Common myeloid progenitor, CD34-positive (primary cell): ENCODE data around the gene ZNF554. TPM values are rescaled to one million over a fixed set of nuclear protein-coding genes. Genes with fewer than 3 reads are reported as not detected.

ENCODE experiments used
- CTCF ChIA-PET: fragments of 350-600 bp; sonication (Branson Sonifier 250); formaldehyde crosslinking; loops from one replicate; lab custom pipeline; 2021; ENCODE audit warnings: antibody characterized with exemption; lab: Charles Lee
- POLR2A ChIA-PET: fragments of 350-600 bp; sonication (Branson Sonifier 250); formaldehyde crosslinking; loops from one replicate; lab custom pipeline; 2021; ENCODE audit warnings: antibody characterized with exemption; lab: Charles Lee
- DNase-seq, 3 donors: peaks; one replicate each; pipeline versions ENCODE4 v3.0.0 to v3.0.0-alpha.2; 2013
- H3K27ac ChIP-seq, 2 experiments: 1 replicate in 1 of 2; 2 replicates in 1 of 2; pipeline ENCODE4 v1.7.0; 2013; ENCODE audit warnings: inconsistent platforms in 2 of 2, low read length in 2 of 2, mild to moderate bottlenecking in 2 of 2, low read depth in 1 of 2, moderate library complexity in 1 of 2; ENCODE audit not compliant: severe bottlenecking in 2 of 2, insufficient read depth in 1 of 2, poor library complexity in 1 of 2
- H3K27me3 ChIP-seq, 5 experiments: replicated peaks in 2 of 5; 1 replicate in 3 of 5; 2 replicates in 2 of 5; pipeline versions ENCODE4 v1.6.1 to v1.7.0; 2013; ENCODE audit warnings: low read length in 4 of 5, mild to moderate bottlenecking in 2 of 5, moderate library complexity in 2 of 5, inconsistent platforms in 1 of 5; ENCODE audit not compliant: insufficient read depth in 5 of 5, control insufficient read depth in 4 of 5
- H3K36me3 ChIP-seq, 4 experiments: 1 replicate in 2 of 4; 2 replicates in 2 of 4; pipeline versions ENCODE4 v1.6.1 to v1.7.0; 2013; ENCODE audit warnings: low read length in 3 of 4, control low read depth in 1 of 4, mild to moderate bottlenecking in 1 of 4; ENCODE audit not compliant: control insufficient read depth in 4 of 4, insufficient read depth in 4 of 4
- H3K4me1 ChIP-seq, 4 experiments: 1 replicate in 3 of 4; 2 replicates in 1 of 4; pipeline versions ENCODE4 v1.6.1 to v1.7.1; 2013; ENCODE audit warnings: low read length in 3 of 4, mild to moderate bottlenecking in 3 of 4, control low read depth in 1 of 4, inconsistent platforms in 1 of 4, moderate library complexity in 1 of 4; ENCODE audit not compliant: control insufficient read depth in 4 of 4, insufficient read depth in 4 of 4; ENCODE audit errors: control extremely low read depth in 1 of 4
- H3K4me3 ChIP-seq, 7 experiments: 1 replicate in 4 of 7; 2 replicates in 3 of 7; pipeline versions ENCODE4 v1.5.1 to v1.7.0; 2013; ENCODE audit warnings: mild to moderate bottlenecking in 7 of 7, low read length in 6 of 7, moderate library complexity in 6 of 7, inconsistent platforms in 2 of 7, low read depth in 2 of 7, control low read depth in 1 of 7; ENCODE audit not compliant: insufficient read depth in 4 of 7, control insufficient read depth in 1 of 7; ENCODE audit errors: extremely low read depth in 1 of 7
- H3K9me3 ChIP-seq, 5 experiments: 1 replicate in 4 of 5; 2 replicates in 1 of 5; pipeline versions ENCODE4 v1.6.1 to v1.7.1; 2013; ENCODE audit warnings: low read length in 4 of 5, mild to moderate bottlenecking in 2 of 5, inconsistent platforms in 1 of 5, low read depth in 1 of 5, moderate library complexity in 1 of 5; ENCODE audit not compliant: control insufficient read depth in 4 of 5, insufficient read depth in 2 of 5; ENCODE audit errors: control extremely low read depth in 1 of 5
- WGBS: methylation state at CpG from one replicate; pipeline ENCODE4 v1.1.5; 2013; ENCODE audit not compliant: insufficient coverage; 5-methylcytosine and 5-hydroxymethylcytosine counted together
- polyA plus RNA-seq: library from polyadenylated mRNA; unstranded; fragments of 120-200 nt; gene quantifications from one replicate; pipeline ENCODE4 v1.2.1, GENCODE V29; 2013

ZNF554 gene
- 6.4 TPM for polyA plus RNA-seq

GRCh38 chr19:2819540-2820111 is at the start of gene ZNF554:
TSS of gene ZNF554 (plus strand) at chr19:2819868. CDS start at chr19:2820072, 204 bp downstream.
- 0% methylated on average over 59 of the region's 64 CpGs for WGBS
- no peaks in the 10 kb centered on the region for H3K27me3 ChIP-seq
- H3K36me3 ChIP-seq, result peaks cover 5 to 19% (median 17%) of the 10 kb centered on the region in 4 experiments
- DNase-seq, result peak; percentile 97 to 99 (median 98)
- peak within 1 kb of the TSS; percentile 77 to 90 (median 80) for H3K4me3 ChIP-seq
- peaks cover 0 to 15% (median 6%) of the 10 kb centered on the region in 5 experiments for H3K9me3 ChIP-seq
- CTCF ChIA-PET, result interaction anchor here (1.0 to 2.7 kb wide), 6 partner anchors 13 to 94 kb away, joined by 3 to 7 read pairs (median 4); partner anchors contain the start of gene ZNF555
- peaks cover 0 to 8% (median 4%) of the 10 kb centered on the region in 4 experiments for H3K4me1 ChIP-seq
- POLR2A ChIA-PET, result no interaction called here
- peak within 1 kb of the TSS; percentile 50 to 74 for H3K27ac ChIP-seq

DNA sequence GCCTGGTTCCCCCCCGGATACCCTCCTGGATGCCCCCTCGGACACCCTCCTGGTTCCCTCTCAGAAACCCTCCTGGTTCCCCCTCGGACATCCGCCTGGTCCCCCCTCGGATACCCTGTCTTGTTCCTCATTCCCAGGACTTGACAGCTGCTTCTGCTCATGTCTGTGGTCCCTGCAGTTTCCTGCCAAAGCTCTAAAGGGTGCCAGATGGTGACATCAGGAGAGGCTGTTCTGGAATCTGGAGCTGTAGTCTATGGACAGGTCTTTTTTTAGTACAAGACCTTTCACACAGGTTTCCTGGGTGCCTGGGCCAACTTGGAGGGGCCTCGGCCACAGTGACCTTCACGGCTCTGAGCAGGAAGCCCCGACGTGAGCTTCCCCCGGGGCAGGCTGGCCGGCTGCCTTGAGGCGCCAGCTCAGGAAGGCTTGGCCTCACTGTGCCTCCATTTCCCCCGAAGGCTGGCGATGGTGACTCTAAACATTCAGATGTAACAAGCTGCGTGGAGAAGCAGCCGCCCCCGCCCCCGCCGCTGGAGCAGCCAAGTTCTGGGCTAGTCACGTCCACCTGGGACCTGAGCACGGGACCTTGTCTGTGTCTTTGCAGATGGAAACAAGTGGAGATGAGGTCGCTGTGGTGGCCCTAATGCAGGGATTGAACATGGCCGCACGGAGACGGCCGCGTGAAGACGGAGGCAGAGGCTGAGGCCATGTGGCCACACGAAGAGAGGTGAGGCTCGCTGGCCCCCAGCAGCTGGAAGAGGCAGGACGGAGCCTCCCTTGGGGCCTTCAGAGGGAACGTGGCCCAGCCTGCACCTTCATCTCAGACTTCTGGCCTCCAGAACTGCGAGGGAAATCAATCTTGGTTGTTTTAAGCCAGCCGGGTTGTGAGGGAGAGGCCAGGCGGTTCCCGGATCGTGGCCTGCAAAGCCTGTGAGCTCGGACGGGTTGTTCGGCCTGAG is 49.3 kb upstream of the ZNF554 start:
- peak; percentile 64 to 94 (median 91) for DNase-seq
- Histone ChIP-seq H3K4me3 (peak overlapping the region in 3 of 7 experiments; percentile 43 to 57 (median 52)), H3K27ac (peak overlapping the region in 1 of 2 experiments; percentile 43), H3K36me3 (peaks cover 0 to 54% (median 22%) of the 10 kb centered on the region in 4 experiments), H3K4me1 (peaks cover 0 to 33% (median 32%) of the 10 kb centered on the region in 4 experiments), H3K27me3 (no peaks in the 10 kb centered on the region), H3K9me3 (no peaks in the 10 kb centered on the region)
- 64% methylated on average over 32 of the region's 40 CpGs for WGBS
- CTCF ChIA-PET, result interaction anchor here (0.7 to 3.1 kb wide), 5 partner anchors 10 to 181 kb away, joined by 3 to 26 read pairs (median 3); partner anchors contain the start of gene THOP1
- POLR2A ChIA-PET, result interaction anchor here (0.5 to 1.1 kb wide), 3 partner anchors 32 to 1217 kb away, joined by 3 to 4 read pairs (median 4); no protein-coding TSS in a partner anchor

DNA sequence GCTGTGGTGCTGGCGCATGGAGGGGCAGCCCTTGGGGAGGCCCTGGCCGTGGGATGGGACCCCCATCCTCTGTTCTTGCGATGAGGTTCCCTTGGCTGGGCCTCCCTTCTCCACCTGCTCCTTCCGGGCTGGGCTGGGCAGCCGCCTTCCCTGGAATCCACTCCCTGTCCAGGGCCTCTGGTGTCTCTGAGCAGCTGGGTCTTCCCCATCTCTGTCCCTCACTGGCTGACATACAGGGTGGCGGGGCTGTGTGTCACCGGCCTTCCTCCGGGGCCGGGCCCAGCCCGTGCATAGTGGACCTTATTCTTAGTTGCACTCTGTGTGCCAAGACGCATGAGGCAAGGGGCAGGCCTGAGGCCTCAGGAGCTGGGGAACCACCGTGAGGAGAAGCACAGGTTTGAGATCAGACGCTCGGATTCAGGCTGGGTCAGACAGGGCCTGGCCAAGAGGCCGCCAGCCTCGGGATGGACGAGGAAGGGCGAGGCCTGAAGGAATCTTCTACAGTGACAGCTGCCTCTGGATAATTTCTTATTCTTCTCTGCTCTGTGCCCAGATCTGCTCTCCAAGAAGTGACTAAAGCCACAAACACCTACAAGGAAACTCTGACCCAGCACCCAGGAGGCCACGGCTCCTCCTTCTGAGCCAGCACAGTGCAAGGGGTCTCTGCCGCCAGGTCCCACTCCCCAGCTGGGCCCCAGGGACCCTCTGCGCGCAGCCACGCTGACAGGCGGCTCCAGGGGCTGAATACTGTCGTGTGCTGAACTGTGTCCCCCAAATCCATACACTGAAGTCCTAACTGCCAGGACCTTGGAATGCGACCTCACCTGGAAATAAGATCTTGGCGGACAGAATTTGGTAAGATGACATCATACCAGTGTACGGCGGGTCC is 47.6 kb upstream of the ZNF554 start:
- WGBS, result 95% methylated on average over 28 of the region's 29 CpGs
- no peak for DNase-seq
- no peaks in the 10 kb centered on the region for H3K27me3 ChIP-seq
- CTCF ChIA-PET, result interaction anchor here (0.8 to 3.1 kb wide), 2 partner anchors 9 to 23 kb away, joined by 3 to 26 read pairs; no protein-coding TSS in a partner anchor
- H3K36me3 ChIP-seq, result peaks cover 0 to 43% (median 11%) of the 10 kb centered on the region in 4 experiments
- POLR2A ChIA-PET, result no interaction called here
- H3K4me3 ChIP-seq, result no peak overlapping the region
- H3K27ac ChIP-seq, result no peak overlapping the region
- peaks cover 0 to 46% (median 44%) of the 10 kb centered on the region in 4 experiments for H3K4me1 ChIP-seq
- H3K9me3 ChIP-seq, result no peaks in the 10 kb centered on the region

DNA sequence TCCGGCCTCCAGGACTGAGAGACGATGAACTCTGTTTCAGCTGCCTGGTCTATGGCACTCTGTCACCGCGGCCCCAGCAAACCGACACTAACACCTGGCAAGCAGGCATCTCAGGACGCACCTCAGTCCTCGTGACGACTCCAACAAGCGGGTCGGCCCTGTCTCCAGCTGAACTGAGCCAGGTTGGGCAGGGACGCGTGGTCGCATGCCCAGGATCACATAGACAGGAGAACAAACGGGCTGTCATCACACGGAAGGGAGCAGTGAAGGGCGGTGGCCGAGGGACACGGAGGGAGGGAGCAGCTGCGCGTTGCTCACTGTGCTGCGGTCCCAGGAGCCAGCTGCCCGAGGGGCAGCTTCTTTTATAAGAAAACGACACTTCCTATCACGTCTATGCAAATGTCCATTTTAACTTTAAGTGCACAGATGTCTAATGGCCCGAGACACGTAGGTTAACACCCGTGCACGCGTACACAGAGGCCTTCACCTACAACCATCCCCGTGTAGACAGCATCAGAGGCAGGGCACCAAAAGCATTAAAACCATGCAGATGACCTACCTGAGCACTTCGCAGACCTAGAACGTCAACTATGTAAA is 45.5 kb upstream of the ZNF554 start:
- peaks cover 0 to 44% (median 43%) of the 10 kb centered on the region in 4 experiments for H3K4me1 ChIP-seq
- POLR2A ChIA-PET, result interaction anchor here (0.7 kb wide), 1 partner anchor 405 kb away, joined by 3 read pairs; no protein-coding TSS in a partner anchor
- peaks cover 0 to 37% (median 8%) of the 10 kb centered on the region in 4 experiments for H3K36me3 ChIP-seq
- H3K4me3 ChIP-seq, result no peak overlapping the region
- no peak overlapping the region for H3K27ac ChIP-seq
- 96% methylated on average over 31 of the region's 32 CpGs for WGBS
- CTCF ChIA-PET, result interaction anchor here (1.1 kb wide), 1 partner anchor 38 kb away, joined by 3 read pairs; no protein-coding TSS in a partner anchor
- no peaks in the 10 kb centered on the region for H3K27me3 ChIP-seq
- no peak for DNase-seq
- no peaks in the 10 kb centered on the region for H3K9me3 ChIP-seq

DNA sequence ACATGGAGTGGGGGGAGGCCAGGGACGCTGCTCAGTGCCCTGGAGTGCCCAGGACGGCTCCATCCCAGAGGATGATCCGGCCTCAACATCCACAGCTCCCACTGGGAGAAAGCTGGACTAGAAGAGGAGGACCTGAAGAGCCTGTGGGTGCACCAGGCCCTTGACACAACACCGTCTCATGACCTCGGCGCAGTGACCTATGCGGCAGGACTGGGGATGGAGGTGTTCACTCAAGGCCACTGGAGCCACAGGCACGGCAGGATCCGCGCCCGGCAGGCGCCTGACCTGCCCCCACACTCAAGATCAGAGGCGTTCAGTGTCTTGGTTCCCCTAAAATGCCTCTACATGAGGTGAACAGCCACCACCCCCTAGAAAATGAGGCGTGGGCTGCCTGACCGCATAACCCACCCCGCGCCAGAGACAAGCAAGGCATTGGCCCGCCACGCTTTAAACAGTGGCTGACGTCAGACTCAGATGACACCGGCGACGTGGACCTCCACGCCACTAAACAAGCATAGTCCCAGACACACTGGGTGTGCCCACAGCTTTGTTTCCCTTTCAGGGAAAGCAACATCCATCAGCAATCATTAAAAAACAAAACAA is 44.6 kb upstream of the ZNF554 start:
- WGBS, result 84% methylated on average over 21 of the region's 24 CpGs
- H3K9me3 ChIP-seq, result no peaks in the 10 kb centered on the region
- H3K4me1 ChIP-seq, result peaks cover 0 to 42% (median 37%) of the 10 kb centered on the region in 4 experiments
- peak in 2 of 3 donors; percentile 44 to 65 for DNase-seq
- POLR2A ChIA-PET, result interaction anchor here (1.1 to 1.4 kb wide), 2 partner anchors 10 to 66 kb away, joined by 3 to 5 read pairs; partner anchors contain the start of gene ZNF555
- CTCF ChIA-PET, result interaction anchor here (1.1 to 1.3 kb wide), 2 partner anchors 39 to 127 kb away, joined by 3 to 4 read pairs; no protein-coding TSS in a partner anchor
- H3K27me3 ChIP-seq, result no peaks in the 10 kb centered on the region
- peaks cover 0 to 37% (median 10%) of the 10 kb centered on the region in 4 experiments for H3K36me3 ChIP-seq
- peak overlapping the region in 4 of 7 experiments; percentile 52 to 67 (median 57) for H3K4me3 ChIP-seq
- H3K27ac ChIP-seq, result peak overlapping the region; percentile 19 to 83
